ENCODE data around the gene KCNA1.

DNA sequence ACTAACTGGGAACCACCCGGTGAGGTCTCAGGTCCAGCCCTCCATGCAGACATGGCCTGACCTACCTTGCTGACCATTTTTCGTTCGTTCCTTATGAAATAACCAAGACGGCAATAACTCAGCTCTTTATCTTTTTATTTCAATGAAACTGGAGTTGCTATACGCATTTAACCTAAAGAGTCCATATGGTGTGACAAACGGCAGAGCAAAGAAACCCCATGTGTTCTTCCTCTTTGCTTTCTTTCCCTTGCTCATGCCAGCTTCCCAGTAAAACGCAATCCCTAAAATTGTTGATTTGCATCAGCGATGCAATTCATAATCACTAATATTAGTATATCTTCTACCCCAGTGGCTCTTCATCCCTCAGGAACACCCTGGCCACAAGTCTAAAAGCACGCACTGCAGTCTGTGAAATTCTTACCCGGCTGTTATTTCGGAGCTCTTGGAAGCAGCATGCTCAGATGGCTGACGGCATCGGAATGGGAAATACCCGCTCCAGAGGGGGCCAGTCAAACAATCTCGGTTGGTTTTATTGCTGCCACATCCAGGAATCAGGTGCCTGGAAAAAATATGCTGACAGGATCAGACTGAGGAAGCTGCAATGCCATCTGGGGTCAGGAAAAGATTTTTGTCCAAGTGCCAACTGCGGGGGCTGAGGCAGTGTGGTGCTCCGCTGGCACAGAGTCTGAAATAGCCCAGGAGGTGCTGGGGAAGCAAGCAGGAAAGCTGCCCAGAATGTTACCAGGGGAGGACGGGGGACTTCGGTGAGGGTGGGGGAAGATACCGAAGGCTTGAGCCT lies 28.2 kb upstream of the KCNA1 start:
- TF ChIP-seq, protein P1, sequence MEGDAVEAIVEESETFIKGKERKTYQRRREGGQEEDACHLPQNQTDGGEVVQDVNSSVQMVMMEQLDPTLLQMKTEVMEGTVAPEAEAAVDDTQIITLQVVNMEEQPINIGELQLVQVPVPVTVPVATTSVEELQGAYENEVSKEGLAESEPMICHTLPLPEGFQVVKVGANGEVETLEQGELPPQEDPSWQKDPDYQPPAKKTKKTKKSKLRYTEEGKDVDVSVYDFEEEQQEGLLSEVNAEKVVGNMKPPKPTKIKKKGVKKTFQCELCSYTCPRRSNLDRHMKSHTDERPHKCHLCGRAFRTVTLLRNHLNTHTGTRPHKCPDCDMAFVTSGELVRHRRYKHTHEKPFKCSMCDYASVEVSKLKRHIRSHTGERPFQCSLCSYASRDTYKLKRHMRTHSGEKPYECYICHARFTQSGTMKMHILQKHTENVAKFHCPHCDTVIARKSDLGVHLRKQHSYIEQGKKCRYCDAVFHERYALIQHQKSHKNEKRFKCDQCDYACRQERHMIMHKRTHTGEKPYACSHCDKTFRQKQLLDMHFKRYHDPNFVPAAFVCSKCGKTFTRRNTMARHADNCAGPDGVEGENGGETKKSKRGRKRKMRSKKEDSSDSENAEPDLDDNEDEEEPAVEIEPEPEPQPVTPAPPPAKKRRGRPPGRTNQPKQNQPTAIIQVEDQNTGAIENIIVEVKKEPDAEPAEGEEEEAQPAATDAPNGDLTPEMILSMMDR (IDR thresholded peaks at IDR 0.05 in 4 of 5, conservative IDR thresholded peaks at IDR 0.05 in 1 of 5): no peak
- TF ChIP-seq POLR2A (IDR thresholded peaks at IDR 0.05): no peak
